ENCODE data around the gene A2ML1.
"Not testable (repeated sequence)": the region's sequence is repeated elsewhere in the genome, so short reads cannot be mapped to it uniquely, and the experiment has no call there.

Gene A2ML1

DNA sequence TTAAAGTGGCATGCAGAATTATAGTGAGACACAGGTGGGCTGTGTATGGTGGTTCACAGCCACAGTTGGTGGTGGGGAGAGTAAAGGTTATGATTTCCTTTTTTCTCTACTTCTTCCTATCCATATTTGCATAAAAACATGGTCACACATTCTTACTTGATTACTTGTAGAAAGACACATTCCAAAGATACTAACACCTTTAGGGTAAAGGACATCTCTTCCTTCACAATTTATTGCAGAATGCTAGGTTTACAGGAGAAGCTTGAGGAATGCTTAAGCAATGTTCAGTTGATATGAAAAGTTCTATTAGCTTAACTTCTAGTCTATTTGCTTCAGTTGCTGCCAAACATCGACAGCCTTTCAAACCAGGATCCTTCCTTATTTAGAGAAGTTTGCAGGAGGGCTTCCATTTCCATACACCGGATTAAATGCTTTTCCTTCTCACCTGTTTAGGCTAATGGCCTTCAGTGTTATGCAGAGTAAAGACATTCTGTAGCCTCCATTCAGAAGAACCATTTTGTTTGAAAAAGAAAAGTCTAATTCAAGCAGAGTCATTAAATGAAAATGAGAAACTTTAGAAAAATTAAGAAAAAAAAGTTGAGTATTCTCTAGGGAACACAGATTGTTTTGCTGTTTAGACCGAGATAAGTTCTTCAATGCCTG, 89.3 kb downstream of the A2ML1 start:
- no peak for DNase-seq

DNA sequence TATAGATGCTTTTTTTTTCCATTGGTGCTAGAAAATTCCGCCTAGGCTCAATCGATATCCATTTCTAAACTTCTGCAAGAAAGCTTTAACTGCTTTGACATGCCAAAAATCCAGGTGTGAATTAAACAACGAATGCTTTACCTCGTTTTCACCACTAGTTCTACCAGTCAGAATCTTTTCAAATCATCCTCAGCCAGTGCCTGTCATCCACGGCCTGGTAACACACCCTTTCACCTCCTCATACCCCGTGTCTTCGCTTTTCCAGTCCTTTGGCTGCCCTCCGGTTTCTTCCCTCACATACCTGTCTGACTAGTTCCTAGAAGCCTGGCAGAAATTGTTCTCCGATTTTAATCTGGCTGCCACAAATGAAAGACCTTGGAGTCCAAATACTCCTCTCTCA, 90.5 kb downstream of the A2ML1 start:
- no peak for DNase-seq

DNA sequence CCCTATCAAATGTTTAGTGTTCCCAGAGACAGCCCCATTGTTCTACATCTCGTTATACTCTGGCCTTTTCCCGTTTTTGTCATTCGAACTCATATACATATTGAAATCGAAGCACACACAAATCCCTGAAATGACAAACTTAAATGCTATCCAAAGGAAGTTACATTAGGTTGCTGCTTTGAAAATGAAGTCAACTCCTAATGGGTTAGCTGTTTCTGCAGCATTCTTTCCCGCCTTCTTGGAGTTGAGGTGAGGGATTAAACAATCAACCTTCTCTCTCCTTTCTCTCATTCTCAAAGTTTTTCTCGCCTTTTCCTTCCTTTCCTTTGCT, 91.2 kb downstream of the A2ML1 start:
- no peak for DNase-seq

- peak; percentile 75 for DNase-seq
Observed at GRCh38 chr12:8914033-8914715, 91.8 kb downstream of the A2ML1 start, which contains the start of gene PHC1. Gene PHC1, plus strand, starts transcription at chr12:8914509. Its CDS starts 3,169 bp downstream, at chr12:8917678.

GRCh38 chr12:8914716-8915526, 92.5 kb downstream of the A2ML1 start:
- peak; percentile 57 for DNase-seq

- no peak for DNase-seq
Observed at GRCh38 chr12:8916154-8916553, 93.7 kb downstream of the A2ML1 start.

GRCh38 chr12:8917031-8917430, 94.6 kb downstream of the A2ML1 start:
- no peak for DNase-seq

DNA sequence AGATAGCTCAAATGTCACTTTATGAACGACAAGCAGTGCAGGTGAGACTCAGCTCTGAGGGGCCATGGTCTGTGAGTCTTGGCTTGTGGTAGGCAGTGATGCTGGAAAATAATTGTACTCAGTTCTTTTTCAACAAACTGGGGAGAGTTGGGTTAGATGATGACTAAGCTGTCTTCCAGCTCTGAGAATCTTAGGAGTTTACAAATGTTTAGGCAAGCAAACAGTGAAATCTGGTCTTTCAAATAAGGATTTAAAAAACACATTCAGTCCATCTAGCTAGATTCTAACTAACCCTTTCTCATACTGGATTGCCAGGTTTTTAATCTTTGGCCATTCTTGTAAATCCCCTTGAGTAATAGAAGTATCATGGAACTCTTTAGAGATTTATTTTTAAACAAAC, 95.3 kb downstream of the A2ML1 start:
- no peak for DNase-seq

DNA sequence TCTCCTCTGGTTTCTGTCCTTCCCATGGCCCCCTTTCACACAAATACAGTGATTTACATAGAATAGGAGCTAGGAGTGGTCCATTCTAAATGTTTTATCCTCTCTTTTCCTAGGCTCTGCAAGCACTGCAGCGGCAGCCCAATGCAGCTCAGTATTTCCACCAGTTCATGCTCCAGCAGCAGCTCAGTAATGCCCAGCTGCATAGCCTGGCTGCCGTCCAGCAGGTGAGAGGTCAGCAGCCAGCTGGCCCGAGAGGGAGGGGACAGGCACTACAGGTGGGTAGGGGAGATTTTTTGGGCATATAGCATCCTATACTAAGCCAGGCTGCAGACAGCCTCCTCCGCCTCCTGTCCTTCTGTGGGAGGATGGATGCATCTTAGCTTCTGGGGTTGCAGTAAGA, 97.2 kb downstream of the A2ML1 start:
- not testable (repeated sequence) for DNase-seq

- no peak for DNase-seq
Observed at GRCh38 chr12:8922544-8922943, 100.1 kb downstream of the A2ML1 start.
